HG03432 (cell line): ENCODE results near the gene CDC42EP3.

Experiments used
- ATAC-seq: cut with Tn5 transposase; IDR thresholded peaks from one replicate; pipeline ENCODE4 v1.9.1; 2021; ENCODE audit warnings: mild to moderate bottlenecking, moderate library complexity; ENCODE audit not compliant: unreplicated experiment

CDC42EP3 gene

GRCh38 chr2:37619959-37620300 lies 51.5 kb downstream of the CDC42EP3 start:
- no peak for ATAC-seq

DNA sequence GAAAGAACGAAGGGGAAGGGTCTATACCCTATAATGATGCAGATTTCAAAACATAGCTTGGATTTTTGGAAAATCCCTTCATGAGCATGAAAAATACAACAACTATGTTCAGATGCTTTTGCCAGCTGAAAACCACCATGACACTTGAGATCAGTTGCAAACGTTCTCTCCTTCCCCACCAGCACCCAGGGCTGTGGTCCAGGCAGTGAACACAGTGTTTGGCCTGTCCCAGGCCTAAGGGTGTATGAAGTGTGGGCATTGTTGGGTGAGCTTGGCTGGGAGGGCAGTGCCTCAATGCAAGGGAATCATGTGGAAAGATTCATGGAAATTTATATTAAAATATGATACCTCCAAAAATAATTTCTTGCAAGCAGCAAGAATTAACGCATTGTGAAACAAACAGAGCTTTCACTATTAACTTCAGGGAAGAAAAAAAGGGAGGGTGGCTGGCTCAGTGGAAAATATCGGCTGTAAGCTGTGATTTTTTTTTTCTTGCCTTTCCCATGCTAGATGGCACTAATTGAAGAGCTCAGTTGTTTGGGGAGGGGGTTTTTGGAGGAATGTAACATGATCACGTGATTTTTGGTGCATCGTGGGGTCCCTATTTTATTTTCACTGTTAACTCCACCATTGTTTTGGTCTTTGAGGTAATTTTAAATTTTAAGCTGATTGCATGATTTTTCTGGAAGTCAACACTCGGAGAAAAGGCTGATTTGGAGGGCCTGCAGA lies 52.0 kb downstream of the CDC42EP3 start:
- no peak for ATAC-seq

DNA sequence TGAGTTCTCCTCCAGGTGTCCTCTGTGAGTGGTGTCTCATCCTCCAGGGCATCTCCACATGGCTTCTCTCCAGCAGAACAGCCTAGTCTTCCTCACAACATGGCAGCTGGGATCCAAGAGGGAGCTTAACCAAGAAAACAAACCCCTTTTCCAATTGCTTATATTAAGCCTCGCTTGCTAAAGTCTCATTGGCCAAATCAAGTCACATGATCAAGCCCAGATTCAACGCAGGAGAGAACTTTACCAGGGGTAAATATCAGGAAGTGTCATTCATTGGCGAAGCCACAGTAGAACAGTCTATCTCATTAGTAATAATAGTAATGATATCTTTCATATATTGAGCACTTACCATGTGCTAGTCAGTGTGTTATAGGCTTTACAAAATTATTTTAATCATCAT lies 53.1 kb downstream of the CDC42EP3 start:
- no peak for ATAC-seq

- ATAC-seq: no peak
Observed at GRCh38 chr2:37617119-37617892, 54.1 kb downstream of the CDC42EP3 start.

DNA sequence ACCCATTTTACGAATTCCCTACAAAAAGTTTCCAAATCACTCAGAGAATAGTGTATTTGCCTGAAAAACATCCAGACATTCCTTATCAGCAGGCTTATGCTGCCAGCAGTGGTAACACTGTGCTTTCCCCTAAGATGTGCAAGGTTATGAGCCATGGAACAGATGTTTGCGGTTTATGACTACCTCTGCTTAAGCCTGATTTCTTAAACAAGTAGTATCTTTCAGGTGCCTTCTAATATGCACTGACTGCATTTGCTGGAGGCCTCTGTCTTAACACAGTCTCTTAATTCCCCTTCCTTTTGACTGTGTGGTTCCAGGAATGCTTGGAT lies 54.8 kb downstream of the CDC42EP3 start:
- no peak for ATAC-seq

DNA sequence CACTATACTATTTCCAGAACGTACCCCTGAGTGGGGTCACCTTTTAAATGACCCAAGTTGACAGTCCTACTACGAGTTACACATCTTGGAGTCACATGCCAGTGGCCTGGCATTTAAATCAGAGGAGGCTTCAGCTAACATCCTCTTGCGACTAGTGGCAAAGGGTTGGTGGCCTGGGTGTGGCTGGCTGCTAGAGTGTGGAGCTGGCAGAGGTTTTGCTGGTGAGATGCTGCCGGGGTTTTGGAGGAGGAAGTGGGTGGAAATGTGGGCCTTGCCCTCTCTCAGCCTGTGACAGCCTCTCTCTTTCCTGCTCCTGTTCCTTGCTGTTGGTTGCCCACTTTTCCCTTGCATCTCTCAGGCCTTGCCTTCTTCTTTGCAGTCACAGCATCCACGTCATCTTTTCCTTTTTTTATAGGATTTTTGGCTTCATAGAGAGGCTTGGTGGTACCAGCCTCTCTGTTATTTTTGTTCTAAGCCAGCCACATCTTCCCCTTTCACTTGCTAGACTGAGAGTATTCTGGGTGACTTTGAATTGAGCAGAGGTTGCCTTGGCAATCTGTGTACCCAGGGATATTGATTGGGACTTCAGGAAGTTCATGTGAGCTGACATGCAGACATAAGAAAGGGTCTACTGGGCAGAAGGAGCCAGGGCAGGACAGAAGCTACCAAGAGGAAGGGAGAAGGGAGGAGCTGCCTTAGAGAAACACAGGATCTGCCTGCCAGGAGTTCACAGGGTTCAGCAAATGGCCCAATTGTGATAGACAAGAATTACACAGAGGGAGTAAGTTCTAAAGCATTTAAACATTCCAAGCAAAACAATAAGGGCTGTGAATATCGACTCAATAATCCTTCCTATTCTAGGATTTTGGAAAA lies 55.4 kb downstream of the CDC42EP3 start:
- peak; percentile 53 for ATAC-seq

GRCh38 chr2:37614061-37614738 lies 57.2 kb downstream of the CDC42EP3 start:
- ATAC-seq: no peak

GRCh38 chr2:37612382-37612781 lies 59.1 kb downstream of the CDC42EP3 start:
- no peak for ATAC-seq

- ATAC-seq: no peak
Observed at GRCh38 chr2:37610638-37611289, 60.7 kb downstream of the CDC42EP3 start.

GRCh38 chr2:37609782-37610181 lies 61.7 kb downstream of the CDC42EP3 start:
- ATAC-seq: no peak

- ATAC-seq: no peak
Observed at GRCh38 chr2:37604716-37605115, 66.7 kb downstream of the CDC42EP3 start.

DNA sequence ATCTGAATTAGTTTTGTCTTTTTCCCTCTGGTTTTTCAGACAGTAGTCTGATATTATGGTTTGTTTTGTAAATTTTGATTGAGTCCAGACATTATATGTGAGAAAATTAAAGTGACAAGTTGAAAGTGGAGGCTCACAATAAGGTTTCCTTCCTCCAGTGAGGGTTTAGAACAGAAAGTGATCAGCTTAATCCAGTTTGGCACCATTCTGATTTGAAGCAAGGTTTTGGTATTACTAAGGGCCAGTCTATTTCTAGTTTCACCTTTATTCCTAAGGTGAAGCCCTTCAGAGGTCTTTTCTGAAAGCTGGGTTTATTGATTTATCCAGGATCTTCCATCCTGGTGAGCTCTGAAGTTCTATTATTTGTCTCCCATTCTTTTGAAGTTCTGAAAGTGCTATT lies 68.7 kb downstream of the CDC42EP3 start:
- ATAC-seq: no peak

DNA sequence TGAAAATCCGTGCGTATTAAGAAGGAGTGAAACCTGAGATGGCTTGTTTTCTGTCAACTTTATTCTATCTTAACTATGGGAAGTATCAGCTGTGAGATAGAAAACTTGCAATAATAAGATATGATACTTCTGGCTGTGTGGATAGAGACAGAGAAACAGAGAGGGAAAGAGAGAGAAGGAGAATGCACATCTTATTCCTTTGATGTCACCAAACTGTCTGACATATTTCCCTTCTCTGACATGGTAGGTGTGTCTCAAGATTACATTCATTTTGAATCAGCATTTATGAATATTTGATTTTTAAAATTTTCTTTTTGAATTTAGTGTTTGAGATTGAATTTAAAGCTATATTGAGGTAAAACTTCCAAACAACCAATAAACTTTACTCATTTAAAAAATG lies 69.4 kb downstream of the CDC42EP3 start:
- no peak for ATAC-seq

DNA sequence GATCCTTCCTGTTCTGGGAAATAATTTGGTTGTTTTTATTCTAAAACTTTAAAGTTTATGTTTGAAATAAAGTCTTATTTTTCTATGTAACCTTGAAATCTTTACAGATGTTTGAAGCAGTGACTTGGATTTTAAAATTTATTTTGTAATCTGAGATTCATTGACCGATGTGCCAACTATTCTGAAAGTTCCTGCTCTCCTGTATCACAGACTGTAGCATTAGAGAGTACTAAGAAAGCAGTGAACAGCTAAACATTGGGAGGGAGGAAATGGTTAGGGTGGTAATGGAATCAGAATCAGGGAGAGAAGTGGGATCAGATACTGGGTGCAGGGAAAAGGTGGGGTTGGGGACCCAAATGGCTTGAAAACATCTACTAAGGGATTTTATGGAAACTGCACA lies 69.9 kb downstream of the CDC42EP3 start:
- no peak for ATAC-seq

- ATAC-seq: peak; percentile 80
Observed at GRCh38 chr2:37600735-37601134, 70.7 kb downstream of the CDC42EP3 start.

- ATAC-seq: no peak
Observed at GRCh38 chr2:37599688-37600525, 71.5 kb downstream of the CDC42EP3 start.

DNA sequence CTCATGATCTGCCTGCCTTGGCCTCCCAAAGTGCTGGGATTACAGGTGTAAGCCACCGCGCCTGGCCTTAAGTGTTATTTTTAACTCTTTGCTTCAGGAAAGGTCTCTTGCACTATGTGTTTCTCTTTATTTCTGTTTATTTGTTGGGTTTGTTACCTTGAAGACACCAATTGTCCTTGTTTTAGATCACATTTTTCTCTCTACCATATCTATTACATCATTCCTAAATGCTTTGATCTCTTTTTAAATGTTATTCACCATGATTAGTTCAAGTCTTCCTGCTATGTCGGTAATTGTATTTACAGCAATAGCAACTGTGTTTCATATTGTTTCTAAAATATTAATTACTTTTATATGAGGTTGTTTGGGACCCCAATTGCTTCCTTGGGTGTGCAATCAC lies 77.7 kb downstream of the CDC42EP3 start:
- no peak for ATAC-seq

GRCh38 chr2:37593024-37593423 lies 78.4 kb downstream of the CDC42EP3 start:
- ATAC-seq: no peak
